ENCODE data around the gene ANXA2. TPM values are rescaled to one million over a fixed set of nuclear protein-coding genes. Genes with fewer than 3 reads are reported as not detected.

ANXA2 gene
- total RNA-seq, 1 donor from 2014 or later, result 2,122 TPM

- ATAC-seq, result no peak
Measured at GRCh38 chr15:60369696-60370095, 28.1 kb downstream of the ANXA2 start.

GRCh38 chr15:60364612-60364924 is 33.2 kb downstream of the ANXA2 start:
- ATAC-seq, result no peak

- peak; percentile 9 for ATAC-seq
Measured at GRCh38 chr15:60363903-60364611, 33.7 kb downstream of the ANXA2 start.

GRCh38 chr15:60363087-60363549 is 34.7 kb downstream of the ANXA2 start:
- ATAC-seq, result no peak

- peak; percentile 77 for ATAC-seq
Measured at GRCh38 chr15:60362321-60363086, 35.3 kb downstream of the ANXA2 start.

GRCh38 chr15:60359738-60360137 is 38.0 kb downstream of the ANXA2 start:
- ATAC-seq, result peak; percentile 10

- no peak for ATAC-seq
Measured at GRCh38 chr15:60358935-60359682, 38.7 kb downstream of the ANXA2 start.

GRCh38 chr15:60356832-60357231 is 41.0 kb downstream of the ANXA2 start:
- ATAC-seq, result no peak

- no peak for ATAC-seq
Measured at GRCh38 chr15:60355148-60355857, 42.5 kb downstream of the ANXA2 start.

- ATAC-seq, result peak; percentile 30
Measured at GRCh38 chr15:60353245-60353920, 44.4 kb downstream of the ANXA2 start.

- no peak for ATAC-seq
Measured at GRCh38 chr15:60352525-60352924, 45.3 kb downstream of the ANXA2 start.

GRCh38 chr15:60351066-60351465 is 46.7 kb downstream of the ANXA2 start:
- no peak for ATAC-seq

- no peak for ATAC-seq
Measured at GRCh38 chr15:60350108-60350507, 47.7 kb downstream of the ANXA2 start.

GRCh38 chr15:60349589-60349988 is 48.2 kb downstream of the ANXA2 start:
- ATAC-seq, result no peak

- no peak for ATAC-seq
Measured at GRCh38 chr15:60347480-60348049, 50.2 kb downstream of the ANXA2 start.

- ATAC-seq, result no peak
Measured at GRCh38 chr15:60346653-60347052, 51.1 kb downstream of the ANXA2 start.

GRCh38 chr15:60346077-60346476 is 51.7 kb downstream of the ANXA2 start:
- ATAC-seq, result no peak

GRCh38 chr15:60345598-60345997 is 52.2 kb downstream of the ANXA2 start:
- ATAC-seq, result peak; percentile 18

- peak; percentile 51 for ATAC-seq
Measured at GRCh38 chr15:60344987-60345386, 52.8 kb downstream of the ANXA2 start.

GRCh38 chr15:60344461-60344860 is 53.3 kb downstream of the ANXA2 start:
- no peak for ATAC-seq

GRCh38 chr15:60343221-60343970 is 54.4 kb downstream of the ANXA2 start:
- ATAC-seq, result peak; percentile 12

All from esophagus mucosa (tissue), 1 donor.